Gastrocnemius medialis (tissue), 4 donors: ENCODE measurements around the gene GSG1.

Experiments
- POLR2A ChIP-seq, 2 donors: fragments of 450-650 bp; IDR thresholded peaks; one replicate each; pipeline ENCODE4 v1.6.1; 2017; ENCODE audit warnings: antibody characterized with exemption in 2 of 2, mild to moderate bottlenecking in 2 of 2, moderate library complexity in 2 of 2
- TF ChIP-seq, protein P1 (sequence below), 5 experiments: fragments of 450-650 bp in 3 of 5; fragments of 200-600 bp in 2 of 5; sonication (generic) in 2 of 5; IDR thresholded peaks in 4 of 5; conservative IDR thresholded peaks in 1 of 5; 1 replicate in 4 of 5; 2 replicates in 1 of 5; pipeline ENCODE4 v1.5.1; 2016 to 2019; ENCODE audit warnings: antibody characterized with exemption in 5 of 5, mild to moderate bottlenecking in 3 of 5, moderate library complexity in 3 of 5

DNA sequence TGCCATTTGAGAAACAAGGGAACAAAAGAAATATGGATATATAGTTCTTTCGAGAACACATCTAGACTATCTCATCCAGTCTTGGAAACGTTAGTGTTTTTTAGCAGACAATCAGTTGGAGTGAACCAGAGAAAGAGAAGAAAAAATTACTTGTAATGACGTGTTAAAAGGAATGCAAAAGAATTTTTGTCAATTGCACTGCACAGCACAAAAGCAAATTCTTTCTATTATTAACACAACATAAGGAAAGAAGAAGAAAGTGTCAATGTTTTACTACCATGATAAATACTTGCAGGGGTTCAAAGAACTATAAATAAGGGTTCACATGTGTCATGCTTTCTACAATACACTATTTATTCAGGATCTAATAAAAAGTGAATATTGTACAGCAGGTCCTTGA, 27.5 kb upstream of the GSG1 start:
- TF ChIP-seq, protein P1, sequence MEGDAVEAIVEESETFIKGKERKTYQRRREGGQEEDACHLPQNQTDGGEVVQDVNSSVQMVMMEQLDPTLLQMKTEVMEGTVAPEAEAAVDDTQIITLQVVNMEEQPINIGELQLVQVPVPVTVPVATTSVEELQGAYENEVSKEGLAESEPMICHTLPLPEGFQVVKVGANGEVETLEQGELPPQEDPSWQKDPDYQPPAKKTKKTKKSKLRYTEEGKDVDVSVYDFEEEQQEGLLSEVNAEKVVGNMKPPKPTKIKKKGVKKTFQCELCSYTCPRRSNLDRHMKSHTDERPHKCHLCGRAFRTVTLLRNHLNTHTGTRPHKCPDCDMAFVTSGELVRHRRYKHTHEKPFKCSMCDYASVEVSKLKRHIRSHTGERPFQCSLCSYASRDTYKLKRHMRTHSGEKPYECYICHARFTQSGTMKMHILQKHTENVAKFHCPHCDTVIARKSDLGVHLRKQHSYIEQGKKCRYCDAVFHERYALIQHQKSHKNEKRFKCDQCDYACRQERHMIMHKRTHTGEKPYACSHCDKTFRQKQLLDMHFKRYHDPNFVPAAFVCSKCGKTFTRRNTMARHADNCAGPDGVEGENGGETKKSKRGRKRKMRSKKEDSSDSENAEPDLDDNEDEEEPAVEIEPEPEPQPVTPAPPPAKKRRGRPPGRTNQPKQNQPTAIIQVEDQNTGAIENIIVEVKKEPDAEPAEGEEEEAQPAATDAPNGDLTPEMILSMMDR (IDR thresholded peaks at IDR 0.05 in 4 of 5, conservative IDR thresholded peaks at IDR 0.05 in 1 of 5) = no peak
- TF ChIP-seq POLR2A (IDR thresholded peaks at IDR 0.05) = no peak
